ENCODE results near the gene ADGRB3. TPM values are rescaled to one million over a fixed set of nuclear protein-coding genes. Genes with fewer than 3 reads are reported as not detected.

The ADGRB3 gene
- total RNA-seq, 1 experiment from 2014 or later: not detected

DNA sequence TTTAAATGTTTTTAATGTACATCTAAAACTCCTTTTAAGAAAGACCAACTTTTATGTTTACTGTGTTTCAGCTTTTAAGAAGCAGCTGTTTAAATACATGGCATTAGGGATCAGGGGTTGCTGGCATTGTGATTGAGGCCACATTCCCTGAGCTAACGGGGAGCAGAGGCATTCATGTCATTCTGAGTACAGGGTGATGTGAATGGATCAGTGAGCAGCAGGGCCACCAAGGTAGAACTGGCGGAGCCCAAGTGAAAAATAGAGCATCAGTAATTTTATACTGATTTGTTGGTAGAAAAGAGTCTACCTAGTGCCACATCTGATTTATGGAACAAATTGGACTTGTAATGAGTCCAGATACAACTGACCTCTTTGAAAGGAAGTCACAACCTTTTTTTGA lies 467.3 kb downstream of the ADGRB3 start:
- no peak overlapping the region for H3K27ac Mint-ChIP-seq (ENCODE audit: low read depth, unreplicated experiment)
- POLR2A ChIA-PET: no interaction called here
- BruUV-seq (replicated peaks): no TSS peak
- H3K4me1 Mint-ChIP-seq (ENCODE audit: insufficient read depth, unreplicated experiment): no peaks in the 10 kb centered on the region
- H3K4me3 Mint-ChIP-seq (ENCODE audit: unreplicated experiment): no peak overlapping the region
- DNase-seq (ENCODE audit: unreplicated experiment): no peak
- TF ChIP-seq CTCF (IDR thresholded peaks at IDR 0.05; ENCODE audit: unreplicated experiment): no peak
- H3K36me3 Mint-ChIP-seq (ENCODE audit: insufficient read depth, unreplicated experiment): no peaks in the 10 kb centered on the region
- H3K27me3 Mint-ChIP-seq (ENCODE audit: insufficient read depth, unreplicated experiment): peaks cover 46% of the 10 kb centered on the region
- no peaks in the 10 kb centered on the region for H3K9me3 Mint-ChIP-seq (ENCODE audit: unreplicated experiment)
- CTCF ChIA-PET: no interaction called here
- intact Hi-C loops (cut with micrococcal nuclease): no loop called here

- DNase-seq (ENCODE audit: unreplicated experiment): no peak
- no peak for TF ChIP-seq CTCF (IDR thresholded peaks at IDR 0.05; ENCODE audit: unreplicated experiment)
- CTCF ChIA-PET: no interaction called here
- no TSS peak for BruUV-seq (replicated peaks)
- Mint-ChIP-seq H3K4me3 (ENCODE audit: unreplicated experiment) (no peak overlapping the region), H3K36me3 (ENCODE audit: insufficient read depth, unreplicated experiment) (no peaks in the 10 kb centered on the region), H3K9me3 (ENCODE audit: unreplicated experiment) (no peaks in the 10 kb centered on the region), H3K4me1 (ENCODE audit: insufficient read depth, unreplicated experiment) (no peaks in the 10 kb centered on the region), H3K27ac (ENCODE audit: low read depth, unreplicated experiment) (no peak overlapping the region), H3K27me3 (ENCODE audit: insufficient read depth, unreplicated experiment) (peaks cover 53% of the 10 kb centered on the region)
- POLR2A ChIA-PET: no interaction called here
- intact Hi-C loops (cut with micrococcal nuclease): no loop called here
Observed at GRCh38 chr6:69105288-69105687, 470.2 kb downstream of the ADGRB3 start.

- Mint-ChIP-seq H3K4me1 (ENCODE audit: insufficient read depth, unreplicated experiment) (no peaks in the 10 kb centered on the region), H3K9me3 (ENCODE audit: unreplicated experiment) (no peaks in the 10 kb centered on the region), H3K27me3 (ENCODE audit: insufficient read depth, unreplicated experiment) (peaks cover 53% of the 10 kb centered on the region), H3K4me3 (ENCODE audit: unreplicated experiment) (no peak overlapping the region), H3K36me3 (ENCODE audit: insufficient read depth, unreplicated experiment) (no peaks in the 10 kb centered on the region), H3K27ac (ENCODE audit: low read depth, unreplicated experiment) (no peak overlapping the region)
- DNase-seq (ENCODE audit: unreplicated experiment): no peak
- CTCF ChIA-PET: no interaction called here
- TF ChIP-seq CTCF (IDR thresholded peaks at IDR 0.05; ENCODE audit: unreplicated experiment): no peak
- intact Hi-C loops (cut with micrococcal nuclease): no loop called here
- POLR2A ChIA-PET: no interaction called here
- no TSS peak for BruUV-seq (replicated peaks)
Observed at GRCh38 chr6:69106511-69106910, 471.4 kb downstream of the ADGRB3 start.

- no TSS peak for BruUV-seq (replicated peaks)
- DNase-seq (ENCODE audit: unreplicated experiment): no peak
- Mint-ChIP-seq H3K4me3 (ENCODE audit: unreplicated experiment) (no peak overlapping the region), H3K9me3 (ENCODE audit: unreplicated experiment) (no peaks in the 10 kb centered on the region), H3K27me3 (ENCODE audit: insufficient read depth, unreplicated experiment) (peaks cover 31% of the 10 kb centered on the region), H3K4me1 (ENCODE audit: insufficient read depth, unreplicated experiment) (no peaks in the 10 kb centered on the region), H3K27ac (ENCODE audit: low read depth, unreplicated experiment) (no peak overlapping the region), H3K36me3 (ENCODE audit: insufficient read depth, unreplicated experiment) (no peaks in the 10 kb centered on the region)
- ChIA-PET CTCF (interaction anchor here (0.6 to 0.7 kb wide), 2 partner anchors 54 to 508 kb away, joined by 3 read pairs; no protein-coding TSS in a partner anchor), POLR2A (no interaction called here)
- intact Hi-C loops (cut with micrococcal nuclease): no loop called here
- no peak for TF ChIP-seq CTCF (IDR thresholded peaks at IDR 0.05; ENCODE audit: unreplicated experiment)
Observed at GRCh38 chr6:69111301-69111700, 476.2 kb downstream of the ADGRB3 start.
